ENCODE results near the gene FUZ.

Gene FUZ, protein sequence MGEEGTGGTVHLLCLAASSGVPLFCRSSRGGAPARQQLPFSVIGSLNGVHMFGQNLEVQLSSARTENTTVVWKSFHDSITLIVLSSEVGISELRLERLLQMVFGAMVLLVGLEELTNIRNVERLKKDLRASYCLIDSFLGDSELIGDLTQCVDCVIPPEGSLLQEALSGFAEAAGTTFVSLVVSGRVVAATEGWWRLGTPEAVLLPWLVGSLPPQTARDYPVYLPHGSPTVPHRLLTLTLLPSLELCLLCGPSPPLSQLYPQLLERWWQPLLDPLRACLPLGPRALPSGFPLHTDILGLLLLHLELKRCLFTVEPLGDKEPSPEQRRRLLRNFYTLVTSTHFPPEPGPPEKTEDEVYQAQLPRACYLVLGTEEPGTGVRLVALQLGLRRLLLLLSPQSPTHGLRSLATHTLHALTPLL

DNA sequence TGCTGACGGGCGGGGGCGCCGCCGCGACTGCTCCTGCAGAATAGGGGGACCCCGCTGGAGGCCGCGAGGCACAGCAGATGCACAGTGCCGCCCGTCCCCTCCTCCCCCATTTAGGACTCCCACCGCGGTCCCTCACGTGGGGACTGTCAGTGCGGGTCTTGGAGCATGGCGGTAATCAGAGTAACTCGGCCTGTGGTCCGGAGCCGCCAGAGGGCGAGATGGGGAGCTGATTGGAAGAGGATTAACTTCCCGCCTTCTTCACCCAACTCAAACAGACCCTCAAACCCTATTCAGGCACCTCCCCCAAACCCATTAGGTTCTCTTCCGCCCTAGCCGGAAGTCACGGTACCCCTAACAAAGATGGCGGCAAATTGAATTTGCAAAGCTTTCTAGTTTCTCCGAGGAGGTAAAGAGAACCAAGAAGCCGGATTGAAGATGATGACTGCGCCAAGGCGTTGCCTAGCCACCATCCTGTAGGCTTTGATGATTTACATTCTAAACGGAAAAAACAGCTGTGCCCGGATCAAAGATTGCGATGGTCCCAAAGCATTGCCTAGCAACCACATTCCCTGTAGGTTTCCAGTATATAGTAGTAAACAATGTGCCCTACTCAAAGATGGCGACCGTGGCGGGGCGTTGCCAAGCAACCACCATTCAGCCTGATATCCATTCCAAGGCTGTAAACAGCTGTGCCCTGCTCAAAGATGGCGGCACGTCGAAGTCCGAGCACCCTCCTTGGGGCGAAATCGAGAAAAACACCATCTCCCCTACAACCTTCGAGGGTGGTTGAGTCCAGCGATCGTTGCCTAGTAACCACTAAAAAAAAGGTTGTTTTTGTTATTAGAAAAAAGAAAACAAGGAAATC lies at the start of gene FUZ:
Gene FUZ (minus strand): TSS at position 296 of the 865 bp plus-strand sequence. CDS start 186 bp downstream, at position 110.
- DNase-seq, result peak; percentile 89

DNA sequence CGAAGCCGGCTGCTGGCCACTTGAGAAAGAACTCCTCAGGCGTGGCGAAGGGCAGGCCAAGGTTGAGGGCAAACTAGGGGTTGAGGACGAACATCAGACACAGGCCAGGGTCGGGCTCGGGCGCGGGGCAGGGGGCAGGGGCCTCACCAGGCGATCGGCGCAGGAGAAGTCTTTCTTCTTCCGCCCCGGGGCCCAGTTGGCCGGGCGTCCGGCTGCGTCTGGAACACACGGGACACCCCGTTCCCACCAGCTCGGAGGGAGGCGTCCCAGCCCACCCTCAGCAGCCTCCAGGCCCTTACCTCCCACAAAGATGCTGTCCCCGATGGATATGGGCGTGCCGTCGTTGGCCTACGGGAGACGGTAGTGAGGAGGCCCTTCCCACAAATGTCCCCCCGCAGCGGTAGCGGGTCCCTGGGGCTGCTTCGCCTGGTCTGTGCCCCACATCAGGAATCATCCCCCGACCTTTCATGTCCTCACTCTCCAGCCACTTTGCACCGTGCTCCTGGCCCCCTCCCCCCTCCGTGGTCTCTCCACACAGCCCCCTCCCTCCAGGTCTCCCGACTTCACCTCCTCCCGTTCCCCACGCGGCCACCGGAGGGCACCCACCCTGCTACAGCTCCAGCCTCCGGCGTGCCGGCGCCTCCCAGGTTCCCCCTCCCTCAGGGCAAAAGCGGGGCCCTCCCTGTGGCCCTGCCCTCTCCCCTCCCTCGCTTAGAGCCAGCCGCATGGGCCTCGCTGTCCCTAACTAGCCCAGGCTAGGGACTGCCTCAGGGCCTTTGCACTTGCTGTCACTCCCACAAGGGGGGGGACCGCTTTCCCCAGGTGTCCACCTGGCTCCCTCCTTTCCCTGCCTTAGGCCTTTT lies 49.5 kb upstream of the FUZ start:
- DNase-seq, result no peak

DNA sequence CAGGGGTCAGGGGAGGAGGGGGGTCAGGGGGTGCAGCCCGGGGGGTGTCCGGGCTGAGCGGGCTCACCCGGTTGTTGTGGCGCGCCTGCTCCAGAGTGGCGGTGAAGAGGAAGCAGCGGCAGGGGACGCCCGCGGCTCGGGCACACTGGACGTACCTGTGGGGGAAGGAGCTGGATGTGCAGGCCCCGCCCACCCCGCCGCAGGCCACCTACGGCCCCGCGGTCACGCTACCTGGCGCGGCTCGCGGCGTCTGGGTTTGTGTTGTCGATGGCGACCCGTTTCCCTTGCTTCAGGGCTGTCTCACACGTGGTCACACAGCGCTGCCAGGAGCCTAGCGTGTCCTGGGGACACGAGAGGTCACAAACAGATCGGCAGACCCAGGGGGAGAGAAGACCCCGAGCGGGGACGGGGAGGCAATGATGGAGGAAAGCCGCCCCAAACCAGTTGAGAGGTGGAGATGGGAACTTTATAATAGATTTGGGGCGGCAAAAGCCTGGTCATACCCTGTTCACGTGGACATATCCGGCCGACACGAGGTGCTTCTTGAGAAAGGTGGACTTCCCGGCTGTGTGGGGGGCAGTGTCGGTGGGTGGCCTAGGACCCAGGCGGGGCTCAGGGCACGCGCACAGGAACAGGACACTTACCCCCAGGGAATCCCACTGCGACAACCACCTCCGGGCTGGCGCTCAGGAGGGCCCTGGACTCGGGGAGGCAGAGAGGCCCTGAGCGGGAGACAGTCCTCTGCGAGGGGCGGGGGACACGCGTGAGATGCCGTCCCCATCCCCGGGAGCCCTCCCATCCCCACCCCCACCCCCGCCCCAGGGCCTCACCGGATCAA lies 48.7 kb upstream of the FUZ start:
- DNase-seq, result no peak

DNA sequence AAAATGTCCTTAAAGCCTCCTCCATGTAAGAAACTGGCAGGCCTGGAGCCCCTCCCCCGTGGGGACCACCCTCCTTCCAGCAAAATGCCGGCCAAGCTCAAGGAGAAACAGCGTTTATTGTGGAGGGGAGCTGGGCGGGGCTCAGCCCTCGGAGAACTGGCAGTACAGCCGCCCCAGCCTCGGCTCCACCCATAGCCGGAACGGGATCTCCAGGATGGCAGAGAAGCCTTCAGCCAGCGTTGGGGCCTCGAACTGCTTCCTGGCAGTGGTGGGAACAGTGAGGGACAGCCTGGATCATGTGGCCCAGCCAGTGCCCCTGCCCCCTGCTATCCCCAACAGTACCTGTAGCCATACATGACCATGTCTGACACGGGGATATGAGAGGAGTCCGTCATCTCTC lies 48.0 kb upstream of the FUZ start:
- DNase-seq, result no peak

DNA sequence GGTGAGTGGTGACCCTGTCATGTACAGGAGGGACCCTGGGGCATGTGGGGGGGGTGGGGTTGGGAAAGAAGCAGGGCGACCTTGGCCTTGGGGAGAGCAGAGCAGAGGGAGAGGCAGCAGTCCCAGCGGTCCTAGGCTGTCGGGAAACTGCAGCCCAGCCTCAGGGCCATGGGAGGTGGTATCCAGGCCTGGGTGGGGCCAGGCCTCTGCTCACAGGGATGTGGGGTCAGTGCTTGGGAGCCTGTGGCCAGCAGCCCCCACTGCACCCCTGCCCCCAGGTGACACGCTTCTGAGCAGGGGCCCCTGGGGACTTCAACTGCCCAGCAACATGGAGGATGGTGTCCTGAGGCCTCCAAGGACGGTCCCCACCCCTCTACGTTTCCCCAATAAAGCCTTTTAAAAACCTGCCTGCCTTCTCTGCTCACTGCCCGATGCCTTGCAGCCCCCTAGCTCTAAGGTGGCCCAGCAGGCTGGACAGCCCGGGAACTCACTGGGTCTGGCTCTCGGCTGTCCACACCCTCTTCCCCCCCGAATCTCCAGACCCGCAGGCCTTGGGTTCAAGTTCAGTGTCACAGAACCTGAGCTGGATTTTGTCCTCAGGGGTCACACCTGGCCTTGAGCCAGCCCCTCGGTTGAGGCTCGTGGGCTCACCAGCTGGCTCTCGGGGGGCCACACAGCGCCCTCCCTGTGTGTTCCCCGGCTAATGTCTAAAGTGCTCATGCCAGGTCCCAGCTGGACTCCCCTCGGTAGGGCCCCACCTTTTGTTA lies 47.4 kb upstream of the FUZ start:
- no peak for DNase-seq

DNA sequence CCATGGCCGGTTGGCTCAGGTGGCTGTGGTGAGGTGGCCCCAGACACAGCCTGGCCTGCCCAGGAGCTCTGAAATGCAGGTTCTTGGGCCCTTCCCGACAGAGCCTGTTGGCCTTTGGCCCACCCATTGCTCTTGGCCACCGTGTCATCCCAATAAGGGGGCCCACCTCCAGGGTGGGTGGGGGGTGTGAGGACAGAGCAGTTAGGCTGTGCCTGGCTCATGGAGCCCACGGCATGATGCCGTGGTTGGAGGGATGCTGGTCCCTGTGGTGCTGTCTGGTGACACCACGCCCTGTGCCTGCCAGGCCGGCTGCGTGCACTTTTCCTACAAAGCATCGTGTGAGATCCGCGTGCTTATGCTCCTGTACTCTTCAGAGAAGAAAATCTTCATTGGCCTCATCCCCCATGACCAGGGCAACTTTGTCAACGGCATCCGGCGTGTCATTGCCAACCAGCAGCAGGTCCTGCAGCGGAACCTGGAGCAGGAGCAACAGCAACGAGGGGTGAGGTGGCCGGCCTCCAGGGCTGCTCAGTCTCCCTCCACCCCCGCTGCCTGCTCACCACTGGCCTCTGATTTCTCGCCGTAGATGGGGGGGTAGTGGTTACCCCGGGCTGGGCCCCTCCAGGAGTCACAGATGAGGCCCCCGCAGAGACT lies 46.7 kb upstream of the FUZ start:
- no peak for DNase-seq

DNA sequence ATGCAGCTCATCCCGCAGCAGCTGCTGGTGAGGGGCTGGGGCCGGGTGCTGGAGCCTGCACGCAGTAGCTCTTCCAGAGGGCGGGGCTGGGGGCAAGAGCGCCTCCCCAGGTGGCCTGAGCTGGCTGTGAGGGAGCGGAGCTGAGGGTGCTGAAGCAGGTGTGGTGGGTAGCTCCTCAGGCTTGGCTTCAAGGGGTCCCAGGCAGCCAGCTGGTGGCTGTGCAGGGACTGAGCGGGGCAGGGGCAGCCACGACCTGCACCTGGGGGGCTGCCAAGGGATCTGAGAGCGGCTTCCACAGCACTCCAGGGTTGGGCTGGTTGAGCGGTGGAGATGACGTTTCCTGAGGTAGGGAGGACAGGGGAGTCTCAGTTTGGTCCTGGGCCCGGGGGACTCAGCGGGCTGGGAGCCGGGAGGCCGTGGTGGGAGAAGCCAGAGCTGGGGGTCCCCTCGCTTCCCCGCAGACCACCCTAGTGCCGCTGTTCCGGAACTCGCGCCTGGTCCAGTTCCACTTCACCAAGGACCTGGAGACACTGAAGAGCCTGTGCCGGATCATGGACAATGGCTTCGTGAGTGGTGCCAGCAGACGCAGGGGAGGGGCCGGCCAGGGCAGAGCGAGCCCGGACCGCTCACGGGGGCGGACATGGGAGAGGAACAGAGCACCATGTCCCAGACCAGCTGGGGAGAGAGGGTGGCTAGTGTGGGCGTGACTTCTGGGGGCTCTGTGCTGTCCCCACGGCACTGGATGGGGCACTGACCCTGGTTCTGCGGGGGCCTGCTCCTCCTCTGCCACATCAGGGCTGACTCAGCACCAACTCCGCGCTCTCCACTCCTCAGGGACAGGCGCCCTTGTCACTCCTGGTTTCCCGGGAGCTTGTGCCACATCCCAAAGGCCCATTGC lies 45.2 kb upstream of the FUZ start:
- no peak for DNase-seq

DNA sequence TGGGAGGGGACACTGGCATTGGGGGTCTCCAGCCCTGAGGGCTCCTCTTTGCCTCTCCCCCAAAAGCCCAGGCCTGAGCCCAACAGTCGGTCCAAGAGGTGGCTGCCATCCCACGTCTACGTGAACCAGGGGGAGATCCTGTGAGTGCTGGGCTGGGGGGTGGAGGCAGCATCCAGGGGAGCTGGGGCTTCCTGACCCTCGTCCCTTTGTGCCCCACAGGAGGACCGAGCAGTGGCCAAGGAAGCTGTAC lies 44.7 kb upstream of the FUZ start:
- no peak for DNase-seq

DNA sequence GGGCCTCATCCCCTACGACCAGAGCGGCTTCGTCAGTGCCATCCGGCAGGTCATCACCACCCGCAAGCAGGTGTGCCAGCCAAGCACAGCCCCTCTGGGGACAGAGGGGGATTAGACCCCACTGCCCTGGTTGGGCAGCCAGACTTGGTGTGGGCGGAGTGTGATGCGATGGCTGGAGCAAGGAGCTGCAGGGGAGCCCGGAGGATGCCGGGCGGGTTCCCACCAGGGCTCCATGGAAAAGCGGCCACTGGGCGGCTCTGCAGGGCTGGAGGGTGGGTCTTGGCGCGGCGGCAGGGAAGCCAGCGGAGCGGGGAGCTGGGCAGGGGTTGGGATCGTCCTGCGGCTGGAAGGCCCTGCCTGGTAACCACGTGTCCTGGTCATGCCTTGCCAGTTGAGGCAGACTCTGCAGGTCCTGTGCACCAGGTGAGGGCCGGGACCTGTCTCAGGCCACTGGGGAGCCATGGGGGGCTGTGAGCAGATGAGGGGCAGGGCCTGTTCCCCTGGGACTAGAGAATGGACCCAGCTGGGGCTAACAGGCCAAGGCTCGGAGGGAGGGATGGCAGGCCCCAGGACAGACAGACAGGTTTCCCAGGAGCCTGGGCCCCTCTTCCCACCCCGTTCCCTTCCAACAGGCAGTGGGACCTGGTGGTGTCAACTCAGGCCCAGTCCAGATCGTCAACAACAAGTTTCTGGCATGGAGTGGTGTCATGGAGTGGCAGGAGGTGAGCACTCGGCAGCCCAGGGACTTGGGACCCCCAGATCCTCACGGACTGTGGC lies 44.2 kb upstream of the FUZ start:
- DNase-seq, result no peak

DNA sequence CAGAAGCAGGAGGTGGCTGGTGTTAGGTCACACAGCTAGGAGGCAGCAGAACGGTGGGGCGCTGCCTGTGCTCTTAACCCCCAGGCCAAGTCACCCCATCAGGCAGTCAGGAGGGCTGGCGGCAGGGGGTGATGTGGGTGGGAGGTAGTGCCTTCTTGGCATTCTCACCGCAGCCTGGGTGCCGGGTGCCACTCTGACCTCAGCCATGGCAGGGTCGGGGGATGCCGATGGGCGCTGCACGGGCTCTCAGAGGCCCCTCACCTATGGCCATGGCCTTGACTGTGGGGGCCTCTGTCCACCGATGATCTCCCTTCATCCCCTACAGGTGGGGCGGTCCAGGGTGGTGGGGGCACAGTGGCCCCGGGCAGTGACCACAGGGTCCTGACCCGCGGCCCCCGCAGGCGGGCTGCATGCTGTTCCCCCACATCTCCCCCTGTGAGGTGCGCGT lies 43.5 kb upstream of the FUZ start:
- peak; percentile 15 for DNase-seq

DNA sequence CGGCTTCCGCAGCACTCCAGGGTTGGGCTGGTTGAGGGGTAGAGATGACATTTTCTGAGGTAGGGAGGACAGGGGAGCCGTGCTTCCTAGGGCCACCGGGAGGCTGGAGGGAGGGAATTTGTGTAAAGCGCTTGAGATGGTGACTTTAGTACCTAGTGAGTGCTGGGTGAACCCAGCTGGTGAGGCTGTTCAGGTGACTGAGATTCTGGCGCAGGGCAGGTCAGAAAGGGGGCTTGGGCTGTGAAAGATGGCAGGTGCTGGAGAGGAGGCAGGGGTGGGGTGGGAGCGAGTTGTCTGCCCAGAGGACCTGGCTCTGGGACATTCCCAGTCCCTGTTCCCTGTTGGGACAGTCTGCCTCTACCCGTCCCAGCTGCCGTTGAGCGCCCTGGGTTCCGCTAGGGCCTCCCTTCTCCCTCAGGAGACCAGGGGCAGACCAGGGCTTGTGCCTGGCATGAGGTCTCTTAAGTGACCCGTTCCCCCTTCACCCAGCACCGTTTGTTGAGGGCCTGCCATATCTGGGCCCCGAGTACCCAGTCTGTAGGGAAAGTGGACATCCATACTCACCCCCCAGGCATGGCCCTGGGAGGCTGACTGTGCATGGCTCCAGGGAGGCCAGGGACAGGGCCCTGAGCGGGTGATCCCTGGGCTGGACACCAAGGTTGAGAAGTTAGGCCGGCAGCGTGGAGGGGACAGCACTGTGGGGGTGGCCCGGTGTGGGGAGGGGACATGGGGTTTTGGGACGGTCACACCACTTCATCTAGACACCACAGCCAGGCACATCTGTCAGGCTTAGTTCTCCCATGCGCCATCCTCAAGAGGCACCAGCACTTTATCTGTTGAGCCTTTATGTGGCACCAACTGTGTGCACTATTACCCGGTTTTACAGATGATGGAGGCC lies 42.8 kb upstream of the FUZ start:
- no peak for DNase-seq

DNA sequence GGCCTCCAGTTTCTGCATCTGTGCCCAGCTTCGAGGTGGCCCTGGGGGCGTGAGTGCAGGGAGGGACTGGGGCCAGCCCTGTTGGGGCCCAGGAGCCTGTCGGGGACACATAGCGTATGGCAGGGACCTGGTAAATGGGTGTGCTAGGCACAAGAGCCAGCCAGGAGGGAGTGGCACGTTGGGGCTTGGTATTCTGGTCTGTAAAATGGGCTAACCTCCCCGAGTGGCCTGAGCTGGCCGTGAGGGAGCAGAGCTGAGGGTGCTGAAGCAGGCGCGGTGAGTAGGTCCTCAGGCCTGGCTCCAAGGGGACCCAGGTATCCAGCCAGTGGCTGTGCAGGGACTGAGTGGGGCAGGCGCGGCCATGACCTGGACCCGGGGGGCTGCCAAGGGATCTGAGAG lies 42.2 kb upstream of the FUZ start:
- DNase-seq, result no peak

DNA sequence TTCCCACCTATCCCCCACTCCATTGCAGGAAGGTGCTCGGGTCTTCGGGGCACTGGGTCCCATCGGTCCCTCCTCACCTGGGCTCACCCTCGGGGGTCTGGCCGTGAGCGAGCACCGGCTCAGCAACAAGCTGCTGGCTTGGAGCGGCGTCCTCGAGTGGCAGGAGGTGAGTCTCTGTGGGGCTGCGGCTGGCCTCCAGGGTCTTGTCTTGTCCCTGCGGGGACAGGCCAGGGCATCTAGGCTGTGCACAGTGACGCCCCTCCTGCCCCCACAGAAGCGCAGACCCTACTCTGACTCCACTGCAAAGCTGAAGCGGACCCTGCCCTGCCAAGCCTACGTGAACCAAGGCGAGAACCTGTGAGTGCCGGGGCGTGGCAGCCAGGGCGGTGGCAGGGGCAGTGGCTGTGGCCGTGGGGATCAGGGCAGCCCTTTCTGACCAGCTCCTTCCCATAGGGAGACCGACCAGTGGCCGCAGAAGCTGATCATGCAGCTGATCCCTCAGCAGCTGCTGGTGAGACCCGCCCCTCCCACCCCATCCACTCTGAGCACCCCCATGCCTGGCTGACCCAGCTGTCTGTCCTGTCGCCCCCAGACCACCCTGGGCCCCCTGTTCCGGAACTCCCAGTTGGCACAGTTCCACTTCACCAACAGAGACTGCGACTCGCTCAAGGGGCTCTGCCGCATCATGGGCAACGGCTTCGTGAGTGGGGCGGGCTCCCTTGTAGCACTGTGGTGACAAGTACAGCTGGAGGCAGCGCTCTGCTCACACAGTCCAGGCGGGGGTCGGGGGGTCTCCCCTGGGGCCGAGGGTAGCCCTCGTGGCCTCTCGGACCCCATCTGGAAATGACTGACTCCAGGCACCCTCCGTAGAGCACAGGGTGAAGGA lies 41.5 kb upstream of the FUZ start:
- peak; percentile 16 for DNase-seq

DNA sequence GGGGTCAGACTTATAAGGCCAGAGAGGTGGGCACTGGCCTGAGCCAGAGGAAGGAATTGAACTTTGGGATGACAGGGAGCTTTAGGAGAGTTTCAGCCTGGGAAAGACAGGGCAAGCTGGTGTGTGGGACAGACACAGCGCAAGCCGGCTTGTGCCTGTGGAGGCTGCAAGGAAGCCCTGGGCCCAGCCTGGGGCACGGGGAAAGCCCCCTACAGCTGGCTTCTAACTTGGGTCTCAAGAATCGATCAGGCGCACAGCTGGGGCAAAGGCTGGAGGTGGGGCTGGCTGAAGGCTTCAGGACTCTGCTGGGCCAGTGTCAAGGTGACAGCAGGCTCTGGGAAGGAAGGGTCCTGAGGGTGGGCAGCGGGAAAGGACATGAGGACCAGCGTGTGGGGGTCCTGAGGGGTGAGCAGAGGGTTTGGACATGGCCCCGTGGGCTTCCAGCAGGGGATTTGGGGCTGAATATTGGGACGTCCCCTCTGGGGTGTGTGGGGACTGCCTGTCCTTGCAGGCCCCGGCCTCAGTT lies 40.8 kb upstream of the FUZ start:
- no peak for DNase-seq

DNA sequence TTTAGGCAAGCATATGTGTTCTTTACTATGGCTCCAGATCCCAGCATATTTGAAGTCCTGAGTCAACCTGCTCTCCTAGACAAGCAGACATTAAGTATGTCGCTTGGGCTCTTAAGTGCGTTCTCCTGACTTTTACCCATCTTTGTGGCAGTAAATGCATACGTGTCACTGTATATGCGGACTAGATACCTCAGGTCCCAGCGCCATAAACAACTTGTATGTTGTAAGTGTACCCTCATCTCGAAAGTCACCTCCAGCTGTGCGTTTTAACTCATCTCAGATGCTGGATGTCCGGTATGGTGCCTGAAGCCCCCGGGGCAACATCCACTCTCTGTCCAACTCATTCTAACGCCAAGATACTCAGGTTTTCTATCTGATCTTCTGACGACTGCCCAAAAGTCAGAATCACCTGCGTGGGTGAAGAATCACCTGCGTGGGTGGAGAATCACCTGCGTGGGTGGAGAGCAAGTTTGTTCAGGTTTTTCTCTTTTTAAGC lies 39.6 kb upstream of the FUZ start:
- no peak for DNase-seq

DNA sequence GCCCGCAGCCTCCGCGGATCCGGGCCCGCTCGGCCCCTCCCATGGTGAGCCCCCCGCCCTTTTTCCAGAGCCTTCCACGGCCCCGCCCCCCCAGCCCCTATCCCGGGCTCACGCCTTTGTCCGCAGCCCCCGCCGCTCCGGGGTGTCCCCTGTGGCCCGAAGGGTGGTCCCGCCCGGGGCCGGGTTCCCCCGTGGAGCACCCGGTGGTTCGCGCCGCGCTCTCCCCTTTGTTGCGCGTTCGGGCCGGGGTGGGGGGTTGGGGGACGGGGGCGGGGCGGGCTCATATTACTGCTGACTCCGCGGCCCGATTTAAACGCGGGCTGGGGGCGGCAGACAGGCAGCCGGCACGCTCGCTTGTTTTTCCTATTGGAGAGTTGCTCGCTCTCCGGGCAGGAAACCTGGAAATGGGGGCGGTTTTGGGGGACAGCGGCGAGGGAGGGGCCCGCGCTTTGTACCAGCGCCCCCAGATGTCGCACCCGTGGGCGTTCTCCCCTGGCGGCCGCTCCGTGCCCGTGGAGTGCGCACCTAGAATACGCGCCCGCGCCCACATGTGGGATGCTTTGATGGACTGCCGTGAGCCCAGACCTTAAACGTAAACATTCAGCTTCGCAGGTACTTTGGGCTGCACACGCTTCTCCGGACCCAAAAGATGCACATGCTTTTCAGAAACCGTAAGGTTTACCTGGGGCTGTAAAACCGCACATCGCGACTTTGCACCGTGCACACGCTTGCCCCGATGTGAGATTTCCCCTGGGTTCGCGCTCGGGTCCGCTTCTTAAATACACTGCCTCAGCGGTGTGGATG lies 38.6 kb upstream of the FUZ start:
- DNase-seq, result peak; percentile 40

Measured in activated CD8-positive, alpha-beta memory T cell treated with anti-CD3 and anti-CD28 coated beads, Interleukin-2, amount 50 U/mL, for 4 hours (primary cell).